Activated CD8-positive, alpha-beta memory T cell treated with anti-CD3 and anti-CD28 coated beads, Interleukin-2, amount 50 U/mL, for 24 hours (primary cell): ENCODE measurements around the gene PKP4.
"Not testable (repeated sequence)": the region's sequence is repeated elsewhere in the genome, so short reads cannot be mapped to it uniquely, and the experiment has no call there.

Experiments used
- DNase-seq: peaks from one replicate; pipeline ENCODE4 v3.0.0-alpha.2; 2020; ENCODE audit errors: extremely low read depth

The PKP4 gene

GRCh38 chr2:158677542-158677941 is 220.8 kb downstream of the PKP4 start:
- no peak for DNase-seq

- no peak for DNase-seq
These were observed 225.1 kb downstream of the PKP4 start for GRCh38 chr2:158681816-158682215.

GRCh38 chr2:158685646-158686045 is 228.9 kb downstream of the PKP4 start:
- DNase-seq, result no peak

GRCh38 chr2:158686210-158686691 is 229.5 kb downstream of the PKP4 start:
- no peak for DNase-seq

DNA sequence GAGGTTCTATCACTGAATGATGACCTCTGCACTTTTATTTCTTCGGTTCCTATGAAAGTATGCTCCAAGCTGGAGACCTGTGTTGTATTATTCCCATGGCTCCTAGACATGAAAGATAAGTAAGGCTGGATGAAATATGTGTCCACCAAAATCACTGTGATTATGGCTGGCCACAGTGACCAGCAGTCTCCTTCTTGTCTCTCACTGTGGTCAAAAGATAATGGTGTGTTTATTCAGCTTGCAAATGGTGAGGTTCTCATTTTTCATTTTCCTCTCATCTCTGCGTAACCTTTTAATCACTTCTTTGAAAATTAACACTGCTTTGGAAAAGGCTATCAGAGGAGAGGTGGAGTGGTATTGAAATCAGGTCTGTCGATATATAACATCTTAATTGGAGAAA is 230.6 kb downstream of the PKP4 start:
- DNase-seq, result no peak

GRCh38 chr2:158688721-158689120 is 232.0 kb downstream of the PKP4 start:
- DNase-seq, result no peak

GRCh38 chr2:158689391-158689790 is 232.6 kb downstream of the PKP4 start:
- DNase-seq, result no peak

DNA sequence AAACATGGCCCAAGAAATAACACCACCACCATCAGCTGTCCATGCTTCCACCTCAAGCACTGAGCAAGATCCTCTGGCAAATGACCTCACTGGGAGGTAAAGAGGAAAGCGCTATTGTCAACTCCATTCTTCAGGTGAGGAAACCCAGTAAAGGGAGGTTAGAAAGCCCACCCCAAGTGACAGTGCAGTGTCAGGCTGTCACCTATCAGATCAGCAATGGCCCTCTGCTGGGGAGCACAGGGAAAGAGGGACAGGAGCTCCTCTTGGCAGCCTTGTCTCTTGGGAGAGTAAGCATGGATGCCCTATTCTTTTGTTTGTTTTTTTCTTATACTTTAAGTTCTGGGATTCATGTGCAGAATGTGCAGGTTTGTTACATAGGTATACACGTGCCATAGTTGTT is 234.1 kb downstream of the PKP4 start:
- DNase-seq, result no peak

GRCh38 chr2:158691619-158692018 is 234.9 kb downstream of the PKP4 start:
- no peak for DNase-seq

DNA sequence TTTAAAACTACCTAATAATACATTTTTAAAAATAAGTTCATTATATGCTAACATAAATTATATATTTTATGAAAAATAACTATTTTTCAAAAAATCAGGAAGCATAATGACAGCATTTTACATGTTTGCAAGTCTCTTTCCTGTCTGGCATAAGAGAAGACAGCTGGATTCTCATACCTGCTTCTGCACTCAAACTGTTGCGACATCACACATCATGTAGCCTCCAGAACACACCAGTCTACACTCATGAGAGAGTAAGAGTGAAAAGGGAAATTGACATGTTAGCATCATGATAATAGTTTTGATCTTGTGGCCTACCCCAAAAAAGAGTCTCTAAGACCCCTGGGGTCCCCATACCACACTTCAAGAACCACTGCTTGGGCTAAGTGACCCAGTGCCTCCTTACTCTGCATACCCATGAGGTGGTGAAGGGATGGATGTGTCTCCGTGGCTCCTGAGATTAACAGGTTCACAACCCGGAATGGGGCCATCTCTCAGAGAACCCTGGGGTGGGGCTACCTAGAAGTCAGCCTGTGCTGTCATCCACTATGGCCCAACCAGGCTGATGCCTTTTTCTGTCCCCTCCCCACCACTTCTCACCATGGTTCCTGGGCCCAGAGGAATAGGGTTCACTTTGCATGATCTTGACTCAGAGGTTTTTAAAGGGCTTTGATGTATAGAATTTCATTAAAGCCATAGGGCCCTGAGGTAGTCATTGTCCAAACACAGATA is 235.8 kb downstream of the PKP4 start:
- DNase-seq, result no peak

DNA sequence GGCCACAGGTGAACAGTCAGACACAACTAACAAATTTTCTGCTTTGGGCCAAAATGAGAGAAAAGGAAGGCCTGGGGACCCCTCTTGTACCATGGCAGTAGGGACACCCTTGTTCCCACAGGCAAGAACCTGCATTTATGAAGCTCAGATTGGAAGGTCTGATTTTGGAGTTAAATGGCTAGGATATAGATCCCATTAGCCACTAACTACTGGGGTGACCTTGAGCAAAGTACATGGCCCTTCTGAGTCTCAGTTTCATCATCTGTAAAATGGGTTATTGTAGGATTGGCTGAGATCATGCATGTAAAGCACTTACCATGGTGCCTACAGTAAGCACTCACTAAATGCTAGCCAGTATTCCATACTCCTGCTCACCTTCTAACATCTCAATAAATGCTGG is 236.7 kb downstream of the PKP4 start:
- no peak for DNase-seq

DNA sequence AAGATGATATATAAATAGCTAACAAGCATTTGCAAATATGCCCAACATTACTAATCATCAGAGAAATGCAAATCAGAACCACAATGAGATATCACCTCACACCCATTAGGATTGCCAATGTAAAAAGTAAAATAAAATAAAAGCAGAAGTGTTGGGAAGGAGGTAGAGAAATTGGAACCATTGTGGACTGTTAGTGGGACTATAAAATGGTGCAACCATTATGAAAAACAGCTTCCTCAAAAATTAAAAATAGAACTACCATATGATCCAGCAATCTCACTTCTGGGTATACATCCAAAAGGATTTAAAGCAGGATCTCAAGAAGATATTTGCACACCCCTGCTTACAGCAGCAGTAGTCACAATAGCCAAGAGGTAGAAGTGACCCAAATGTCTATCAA is 238.6 kb downstream of the PKP4 start:
- DNase-seq, result no peak

DNA sequence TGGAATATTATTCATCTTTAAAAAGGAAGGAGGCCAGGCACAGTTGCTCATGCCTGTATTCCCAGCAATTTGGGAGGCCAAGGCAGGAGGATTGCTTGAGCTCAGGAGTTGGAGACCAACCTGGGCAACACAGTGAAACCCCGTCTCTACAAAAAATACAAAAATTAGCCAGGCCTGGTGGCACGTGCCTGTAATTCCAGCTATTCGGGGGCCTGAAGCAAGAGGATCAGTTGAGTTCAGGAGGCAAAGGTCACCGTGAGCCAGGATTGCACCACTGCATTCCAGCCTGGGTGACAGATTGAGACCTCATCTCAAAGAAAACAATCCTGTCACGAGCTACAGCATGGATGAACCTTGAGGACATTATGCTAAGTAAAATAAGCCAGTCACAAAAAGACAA is 239.0 kb downstream of the PKP4 start:
- DNase-seq, result not testable (repeated sequence)

DNA sequence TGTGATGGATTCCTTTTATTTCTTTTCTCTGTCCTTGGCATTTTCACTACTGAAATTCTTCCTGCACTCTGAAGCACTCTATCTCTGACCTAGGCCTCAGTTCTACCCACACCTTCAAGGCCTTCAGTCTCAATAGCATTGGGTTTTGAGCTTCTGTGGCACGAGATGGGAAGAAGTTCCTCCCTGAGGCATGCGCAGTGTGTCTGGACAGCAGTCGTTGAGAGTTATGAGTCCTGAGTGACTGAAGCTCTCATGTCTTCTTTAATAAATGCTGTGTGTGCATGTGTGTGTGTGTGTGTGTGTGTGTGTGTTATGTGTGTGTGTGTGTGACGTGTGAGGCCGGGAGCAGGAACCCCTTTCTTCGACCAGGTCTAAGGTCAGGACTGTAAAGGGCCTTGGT is 242.6 kb downstream of the PKP4 start:
- no peak for DNase-seq

- no peak for DNase-seq
These were observed 244.3 kb downstream of the PKP4 start for GRCh38 chr2:158701101-158701500.

GRCh38 chr2:158702740-158703139 is 246.0 kb downstream of the PKP4 start:
- no peak for DNase-seq

DNA sequence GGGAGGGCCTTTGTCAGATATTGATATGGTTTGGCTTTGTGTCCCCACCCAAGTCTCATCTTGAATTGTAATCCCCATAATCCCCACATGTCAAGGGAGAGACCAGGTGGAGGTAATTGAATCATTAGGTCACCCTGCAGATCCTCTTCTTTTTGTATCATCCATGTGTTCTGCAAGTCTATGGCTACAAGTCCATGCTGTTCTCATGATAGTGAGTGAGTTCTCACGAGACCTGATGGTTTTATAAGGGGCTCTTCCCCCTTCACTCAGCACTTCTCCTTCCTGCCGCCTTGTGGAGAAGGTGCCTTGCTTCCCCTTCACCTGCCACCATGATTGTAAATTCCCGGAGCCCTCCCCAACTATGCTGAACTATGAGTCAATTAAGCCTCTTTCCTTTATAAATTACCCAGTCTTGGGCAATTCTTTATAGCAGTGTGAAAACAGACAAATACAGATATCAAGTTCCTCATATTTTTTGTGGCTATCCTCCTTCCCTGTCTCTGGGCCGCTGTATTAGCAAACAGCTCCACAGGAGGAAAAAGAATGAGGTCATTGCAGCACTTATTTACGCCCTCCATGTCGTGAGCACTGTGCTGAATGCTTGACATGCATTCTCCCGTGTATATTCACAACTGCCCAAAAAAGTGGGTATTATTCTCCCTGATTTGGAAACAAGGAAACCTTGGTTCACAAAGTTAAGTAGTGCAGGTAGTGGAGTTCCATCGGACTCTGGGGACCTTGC is 248.1 kb downstream of the PKP4 start:
- not testable (repeated sequence) for DNase-seq

- DNase-seq, result no peak
These were observed 256.2 kb downstream of the PKP4 start for GRCh38 chr2:158712791-158713522.

DNA sequence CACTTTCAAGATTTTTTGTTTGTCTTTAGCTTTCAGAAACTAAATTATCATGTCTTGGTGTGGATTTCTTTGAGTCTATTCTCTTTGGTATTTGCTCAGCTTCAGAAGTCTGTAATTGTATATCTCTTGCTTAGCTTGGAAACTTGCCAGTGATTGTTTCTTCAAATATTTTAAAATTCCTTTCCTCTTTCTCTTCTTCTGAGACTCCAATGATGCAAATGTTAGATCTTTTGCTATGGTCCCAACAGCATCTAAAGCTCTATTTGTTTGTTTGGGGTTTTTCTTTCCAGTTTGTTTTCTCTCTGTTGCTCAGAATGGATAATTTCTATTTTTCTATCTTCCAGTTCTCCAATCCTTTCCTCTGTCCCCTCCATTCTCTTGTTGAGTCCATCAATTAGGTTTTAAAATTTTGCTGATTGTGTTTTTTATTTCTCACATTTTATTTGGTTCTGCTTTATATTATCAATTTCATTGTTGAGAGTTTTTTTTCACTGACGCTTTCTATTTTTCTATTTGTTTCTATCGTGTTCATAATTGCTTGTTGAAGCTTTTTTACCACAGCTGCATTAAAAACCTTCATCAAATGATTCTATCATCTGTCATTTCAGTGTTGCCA is 256.9 kb downstream of the PKP4 start:
- no peak for DNase-seq

- no peak for DNase-seq
These were observed 257.7 kb downstream of the PKP4 start for GRCh38 chr2:158714420-158714819.

DNA sequence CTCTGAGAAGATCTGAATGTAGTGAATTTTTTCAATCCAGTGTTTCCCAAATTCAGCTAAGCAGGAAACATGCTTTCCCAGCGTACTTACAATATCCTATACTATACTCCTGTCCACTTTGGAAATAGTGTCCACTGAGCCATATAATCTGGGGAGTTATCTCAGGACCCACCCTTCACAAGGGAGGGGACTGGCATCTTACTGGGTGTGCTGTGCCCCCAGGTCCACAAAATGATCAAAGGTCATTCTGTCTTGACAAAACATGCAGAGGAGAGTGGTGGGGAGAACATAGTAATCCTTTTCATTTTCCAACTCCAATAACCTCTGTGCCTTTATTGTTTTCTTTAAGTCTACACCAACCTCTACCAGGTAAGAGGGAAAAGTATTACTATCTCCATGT is 258.6 kb downstream of the PKP4 start:
- DNase-seq, result no peak

DNA sequence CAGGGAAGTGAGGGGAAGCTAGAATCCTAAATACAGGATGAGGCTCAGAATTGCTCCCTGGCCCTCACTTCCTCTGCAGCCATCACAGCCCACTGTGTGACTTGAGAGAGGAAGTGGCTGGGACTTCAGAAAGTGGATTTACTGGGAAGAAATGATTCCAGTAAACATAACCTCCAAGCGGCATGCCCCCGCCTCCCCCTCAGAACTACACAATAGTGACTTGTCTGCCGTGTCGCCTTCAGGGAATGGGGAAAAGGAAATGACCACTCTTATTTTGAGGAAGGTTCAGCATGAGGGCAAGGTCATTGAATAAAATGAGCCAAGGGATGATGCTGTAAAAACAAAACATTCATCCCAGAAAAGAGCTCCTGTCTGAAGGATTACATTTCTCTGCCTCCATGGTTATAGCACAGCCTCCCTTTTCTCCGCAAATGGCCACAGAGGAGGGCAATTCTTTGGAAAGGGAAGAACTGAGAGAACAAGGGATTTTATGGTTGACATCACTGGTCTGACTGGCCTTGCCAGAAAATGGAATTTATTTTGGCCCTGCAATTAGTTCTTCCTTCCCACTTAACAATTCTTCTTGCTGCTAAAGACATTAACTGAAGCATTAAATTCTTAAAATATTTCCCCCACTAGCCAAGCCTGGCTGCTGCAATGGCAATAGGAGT is 259.5 kb downstream of the PKP4 start:
- no peak for DNase-seq
